Measurements from ENCODE around the gene JAZF1. TPM values are rescaled to one million over a fixed set of nuclear protein-coding genes. Genes with fewer than 3 reads are reported as not detected.

The JAZF1 gene
- total and polyA plus RNA-seq, 9 of the 15 experiments (the other 6 are each of a cell fraction or from before 2014, with no cell fraction given) = 0.04 to 0.64 (median 0.11) TPM; not detected in 3

DNA sequence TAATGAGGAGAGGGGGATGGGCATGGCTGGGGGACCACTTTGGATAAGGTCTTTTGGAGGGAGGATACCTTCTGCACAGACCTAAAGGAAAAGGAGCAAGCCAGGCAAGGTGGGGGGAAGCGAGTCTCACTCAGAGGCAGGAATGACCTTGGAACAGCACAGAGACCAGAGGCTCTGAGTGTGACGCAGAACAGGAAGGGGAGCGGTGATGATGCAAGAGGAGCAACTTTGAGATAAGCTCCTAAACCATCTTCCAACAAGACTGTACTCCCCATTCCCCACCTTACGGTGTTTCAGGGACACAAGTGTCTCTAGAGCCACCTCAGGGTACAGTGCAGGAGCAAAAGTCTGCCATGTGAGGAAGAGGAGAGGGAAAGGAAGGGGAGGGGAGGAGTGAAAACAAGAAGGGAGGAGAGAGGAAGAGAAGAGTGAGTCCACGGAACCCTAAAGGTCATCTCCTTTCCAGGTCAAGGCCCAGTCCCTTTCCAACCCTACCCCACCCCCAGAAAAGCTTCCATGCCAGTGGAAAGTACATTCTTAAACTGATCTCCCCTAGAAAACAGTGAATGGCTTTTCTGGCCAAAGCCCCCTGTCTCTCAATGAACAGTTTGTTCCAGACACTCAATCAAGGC is 54.1 kb downstream of the JAZF1 start (continued):
- TF ChIP-seq HDAC8 (tag; IDR thresholded peaks at IDR 0.05) (no peak), HIVEP1 (CRISPR knock-in tag; IDR thresholded peaks at IDR 0.05) (no peak), BRCA1 (IDR thresholded peaks at IDR 0.05) (no peak), BRCA1 (CRISPR knock-in tag; IDR thresholded peaks at IDR 0.05) (no peak), ZFP1 (CRISPR knock-in tag; IDR thresholded peaks at IDR 0.05) (no peak), HOXB6 (CRISPR knock-in tag; IDR thresholded peaks at IDR 0.05; ENCODE audit: borderline replicate concordance) (no peak), PHB (CRISPR knock-in tag; IDR thresholded peaks at IDR 0.05) (no peak), E2F3 (CRISPR knock-in tag; IDR thresholded peaks at IDR 0.05) (no peak), FOXP1 (CRISPR knock-in tag; IDR thresholded peaks at IDR 0.05) (no peak), ZNF583 (CRISPR knock-in tag; IDR thresholded peaks at IDR 0.05) (no peak)
- TF ChIP-seq, protein P1, sequence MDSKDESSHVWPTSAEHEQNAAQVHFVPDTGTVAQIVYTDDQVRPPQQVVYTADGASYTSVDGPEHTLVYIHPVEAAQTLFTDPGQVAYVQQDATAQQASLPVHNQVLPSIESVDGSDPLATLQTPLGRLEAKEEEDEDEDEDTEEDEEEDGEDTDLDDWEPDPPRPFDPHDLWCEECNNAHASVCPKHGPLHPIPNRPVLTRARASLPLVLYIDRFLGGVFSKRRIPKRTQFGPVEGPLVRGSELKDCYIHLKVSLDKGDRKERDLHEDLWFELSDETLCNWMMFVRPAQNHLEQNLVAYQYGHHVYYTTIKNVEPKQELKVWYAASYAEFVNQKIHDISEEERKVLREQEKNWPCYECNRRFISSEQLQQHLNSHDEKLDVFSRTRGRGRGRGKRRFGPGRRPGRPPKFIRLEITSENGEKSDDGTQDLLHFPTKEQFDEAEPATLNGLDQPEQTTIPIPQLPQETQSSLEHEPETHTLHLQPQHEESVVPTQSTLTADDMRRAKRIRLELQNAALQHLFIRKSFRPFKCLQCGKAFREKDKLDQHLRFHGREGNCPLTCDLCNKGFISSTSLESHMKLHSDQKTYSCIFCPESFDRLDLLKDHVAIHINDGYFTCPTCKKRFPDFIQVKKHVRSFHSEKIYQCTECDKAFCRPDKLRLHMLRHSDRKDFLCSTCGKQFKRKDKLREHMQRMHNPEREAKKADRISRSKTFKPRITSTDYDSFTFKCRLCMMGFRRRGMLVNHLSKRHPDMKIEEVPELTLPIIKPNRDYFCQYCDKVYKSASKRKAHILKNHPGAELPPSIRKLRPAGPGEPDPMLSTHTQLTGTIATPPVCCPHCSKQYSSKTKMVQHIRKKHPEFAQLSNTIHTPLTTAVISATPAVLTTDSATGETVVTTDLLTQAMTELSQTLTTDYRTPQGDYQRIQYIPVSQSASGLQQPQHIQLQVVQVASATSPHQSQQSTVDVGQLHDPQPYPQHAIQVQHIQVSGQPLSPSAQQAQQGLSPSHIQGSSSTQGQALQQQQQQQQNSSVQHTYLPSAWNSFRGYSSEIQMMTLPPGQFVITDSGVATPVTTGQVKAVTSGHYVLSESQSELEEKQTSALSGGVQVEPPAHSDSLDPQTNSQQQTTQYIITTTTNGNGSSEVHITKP (IDR thresholded peaks at IDR 0.05; ENCODE audit: partially characterized antibody) = no peak
- TF ChIP-seq, protein P2, sequence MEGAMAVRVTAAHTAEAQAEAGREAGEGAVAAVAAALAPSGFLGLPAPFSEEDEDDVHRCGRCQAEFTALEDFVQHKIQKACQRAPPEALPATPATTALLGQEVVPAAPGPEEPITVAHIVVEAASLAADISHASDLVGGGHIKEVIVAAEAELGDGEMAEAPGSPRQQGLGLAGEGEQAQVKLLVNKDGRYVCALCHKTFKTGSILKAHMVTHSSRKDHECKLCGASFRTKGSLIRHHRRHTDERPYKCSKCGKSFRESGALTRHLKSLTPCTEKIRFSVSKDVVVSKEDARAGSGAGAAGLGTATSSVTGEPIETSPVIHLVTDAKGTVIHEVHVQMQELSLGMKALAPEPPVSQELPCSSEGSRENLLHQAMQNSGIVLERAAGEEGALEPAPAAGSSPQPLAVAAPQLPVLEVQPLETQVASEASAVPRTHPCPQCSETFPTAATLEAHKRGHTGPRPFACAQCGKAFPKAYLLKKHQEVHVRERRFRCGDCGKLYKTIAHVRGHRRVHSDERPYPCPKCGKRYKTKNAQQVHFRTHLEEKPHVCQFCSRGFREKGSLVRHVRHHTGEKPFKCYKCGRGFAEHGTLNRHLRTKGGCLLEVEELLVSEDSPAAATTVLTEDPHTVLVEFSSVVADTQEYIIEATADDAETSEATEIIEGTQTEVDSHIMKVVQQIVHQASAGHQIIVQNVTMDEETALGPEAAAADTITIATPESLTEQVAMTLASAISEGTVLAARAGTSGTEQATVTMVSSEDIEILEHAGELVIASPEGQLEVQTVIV (CRISPR knock-in tag; IDR thresholded peaks at IDR 0.05; ENCODE audit: borderline replicate concordance) = no peak
- TF ChIP-seq, protein P3, sequence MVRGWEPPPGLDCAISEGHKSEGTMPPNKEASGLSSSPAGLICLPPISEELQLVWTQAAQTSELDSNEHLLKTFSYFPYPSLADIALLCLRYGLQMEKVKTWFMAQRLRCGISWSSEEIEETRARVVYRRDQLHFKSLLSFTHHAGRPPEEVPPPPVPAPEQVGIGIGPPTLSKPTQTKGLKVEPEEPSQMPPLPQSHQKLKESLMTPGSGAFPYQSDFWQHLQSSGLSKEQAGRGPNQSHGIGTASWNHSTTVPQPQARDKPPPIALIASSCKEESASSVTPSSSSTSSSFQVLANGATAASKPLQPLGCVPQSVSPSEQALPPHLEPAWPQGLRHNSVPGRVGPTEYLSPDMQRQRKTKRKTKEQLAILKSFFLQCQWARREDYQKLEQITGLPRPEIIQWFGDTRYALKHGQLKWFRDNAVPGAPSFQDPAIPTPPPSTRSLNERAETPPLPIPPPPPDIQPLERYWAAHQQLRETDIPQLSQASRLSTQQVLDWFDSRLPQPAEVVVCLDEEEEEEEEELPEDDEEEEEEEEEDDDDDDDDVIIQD (CRISPR knock-in tag; IDR thresholded peaks at IDR 0.05) = no peak
- TF ChIP-seq, protein P4, sequence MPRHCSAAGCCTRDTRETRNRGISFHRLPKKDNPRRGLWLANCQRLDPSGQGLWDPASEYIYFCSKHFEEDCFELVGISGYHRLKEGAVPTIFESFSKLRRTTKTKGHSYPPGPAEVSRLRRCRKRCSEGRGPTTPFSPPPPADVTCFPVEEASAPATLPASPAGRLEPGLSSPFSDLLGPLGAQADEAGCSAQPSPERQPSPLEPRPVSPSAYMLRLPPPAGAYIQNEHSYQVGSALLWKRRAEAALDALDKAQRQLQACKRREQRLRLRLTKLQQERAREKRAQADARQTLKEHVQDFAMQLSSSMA (CRISPR knock-in tag; IDR thresholded peaks at IDR 0.05) = no peak
- TF ChIP-seq, protein P5, sequence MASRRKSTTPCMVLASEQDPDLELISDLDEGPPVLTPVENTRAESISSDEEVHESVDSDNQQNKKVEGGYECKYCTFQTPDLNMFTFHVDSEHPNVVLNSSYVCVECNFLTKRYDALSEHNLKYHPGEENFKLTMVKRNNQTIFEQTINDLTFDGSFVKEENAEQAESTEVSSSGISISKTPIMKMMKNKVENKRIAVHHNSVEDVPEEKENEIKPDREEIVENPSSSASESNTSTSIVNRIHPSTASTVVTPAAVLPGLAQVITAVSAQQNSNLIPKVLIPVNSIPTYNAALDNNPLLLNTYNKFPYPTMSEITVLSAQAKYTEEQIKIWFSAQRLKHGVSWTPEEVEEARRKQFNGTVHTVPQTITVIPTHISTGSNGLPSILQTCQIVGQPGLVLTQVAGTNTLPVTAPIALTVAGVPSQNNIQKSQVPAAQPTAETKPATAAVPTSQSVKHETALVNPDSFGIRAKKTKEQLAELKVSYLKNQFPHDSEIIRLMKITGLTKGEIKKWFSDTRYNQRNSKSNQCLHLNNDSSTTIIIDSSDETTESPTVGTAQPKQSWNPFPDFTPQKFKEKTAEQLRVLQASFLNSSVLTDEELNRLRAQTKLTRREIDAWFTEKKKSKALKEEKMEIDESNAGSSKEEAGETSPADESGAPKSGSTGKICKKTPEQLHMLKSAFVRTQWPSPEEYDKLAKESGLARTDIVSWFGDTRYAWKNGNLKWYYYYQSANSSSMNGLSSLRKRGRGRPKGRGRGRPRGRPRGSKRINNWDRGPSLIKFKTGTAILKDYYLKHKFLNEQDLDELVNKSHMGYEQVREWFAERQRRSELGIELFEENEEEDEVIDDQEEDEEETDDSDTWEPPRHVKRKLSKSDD (conservative IDR thresholded peaks at IDR 0.05; ENCODE audit: low read length) = no peak
- TF ChIP-seq, protein P6, sequence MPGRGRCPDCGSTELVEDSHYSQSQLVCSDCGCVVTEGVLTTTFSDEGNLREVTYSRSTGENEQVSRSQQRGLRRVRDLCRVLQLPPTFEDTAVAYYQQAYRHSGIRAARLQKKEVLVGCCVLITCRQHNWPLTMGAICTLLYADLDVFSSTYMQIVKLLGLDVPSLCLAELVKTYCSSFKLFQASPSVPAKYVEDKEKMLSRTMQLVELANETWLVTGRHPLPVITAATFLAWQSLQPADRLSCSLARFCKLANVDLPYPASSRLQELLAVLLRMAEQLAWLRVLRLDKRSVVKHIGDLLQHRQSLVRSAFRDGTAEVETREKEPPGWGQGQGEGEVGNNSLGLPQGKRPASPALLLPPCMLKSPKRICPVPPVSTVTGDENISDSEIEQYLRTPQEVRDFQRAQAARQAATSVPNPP (IDR thresholded peaks at IDR 0.05; ENCODE audit: borderline replicate concordance, insufficient read depth, insufficient read length) = no peak

Measured in K562 (cell line).